H9 (cell line): ENCODE results near the gene MYH8. TPM values are rescaled to one million over a fixed set of nuclear protein-coding genes. Genes with fewer than 3 reads are reported as not detected.

Experiments used
- DNase-seq: peaks from one replicate; pipeline ENCODE4 v3.0.0-alpha.2; 2017
- H2AFZ ChIP-seq: one replicate; pipeline ENCODE4 v1.6.1; 2013; ENCODE audit warnings: mild to moderate bottlenecking, low read length, control low read depth, moderate library complexity
- H2AK5ac ChIP-seq: 2 replicates; pipeline ENCODE4 v1.6.1; 2013; ENCODE audit warnings: low read length, control low read depth, mixed read lengths; ENCODE audit not compliant: insufficient read length
- H2BK120ac ChIP-seq: one replicate; pipeline ENCODE4 v1.6.1; 2013; ENCODE audit warnings: low read depth, mild to moderate bottlenecking, low read length, control low read depth, inconsistent platforms; ENCODE audit not compliant: poor library complexity, severe bottlenecking
- H2BK12ac ChIP-seq: 2 replicates; pipeline ENCODE4 v1.6.1; 2013; ENCODE audit warnings: low read length, control low read depth, mixed read lengths, low read depth; ENCODE audit not compliant: insufficient read length
- H2BK15ac ChIP-seq: 2 replicates; pipeline ENCODE4 v1.6.1; 2013; ENCODE audit warnings: low read depth, low read length, control low read depth
- H2BK20ac ChIP-seq: one replicate; pipeline ENCODE4 v1.6.1; 2013; ENCODE audit warnings: low read depth, mild to moderate bottlenecking, low read length, control low read depth, inconsistent platforms; ENCODE audit not compliant: poor library complexity, severe bottlenecking
- H2BK5ac ChIP-seq: 2 replicates; pipeline ENCODE4 v1.6.1; 2013; ENCODE audit warnings: low read length, control low read depth, mixed read lengths; ENCODE audit not compliant: insufficient read length
- H3K14ac ChIP-seq: 2 replicates; pipeline ENCODE4 v1.6.1; 2013; ENCODE audit warnings: low read length, control low read depth; ENCODE audit not compliant: insufficient read depth
- H3K18ac ChIP-seq: 2 replicates; pipeline ENCODE4 v1.6.1; 2013; ENCODE audit warnings: low read depth, mild to moderate bottlenecking, mixed read lengths, low read length, control low read depth; ENCODE audit not compliant: insufficient read length
- H3K23ac ChIP-seq: 2 replicates; pipeline ENCODE4 v1.6.1; 2013; ENCODE audit warnings: low read length, control low read depth, mixed read lengths, low read depth; ENCODE audit not compliant: insufficient read length
- H3K23me2 ChIP-seq: 2 replicates; pipeline ENCODE4 v1.6.1; 2013; ENCODE audit warnings: low read depth, mild to moderate bottlenecking, mixed read lengths, low read length, control low read depth; ENCODE audit not compliant: insufficient read length, poor library complexity, severe bottlenecking
- H3K27ac ChIP-seq: 2 replicates; pipeline ENCODE4 v1.5.1; 2013; ENCODE audit warnings: low read length, control low read depth, mixed read lengths, low read depth; ENCODE audit not compliant: insufficient read length
- H3K27me3 ChIP-seq: 2 replicates; pipeline ENCODE4 v1.6.1; 2013; ENCODE audit warnings: low read length, control low read depth, inconsistent platforms; ENCODE audit not compliant: insufficient read depth
- H3K4ac ChIP-seq: 2 replicates; pipeline ENCODE4 v1.6.1; 2013; ENCODE audit warnings: low read depth, mild to moderate bottlenecking, control low read depth, inconsistent platforms, low read length, moderate library complexity
- H3K4me1 ChIP-seq: 2 replicates; pipeline ENCODE4 v1.6.1; 2013; ENCODE audit warnings: low read length, control low read depth, inconsistent platforms; ENCODE audit not compliant: insufficient read depth
- H3K4me2 ChIP-seq: 2 replicates; pipeline ENCODE4 v1.6.1; 2013; ENCODE audit warnings: low read length, control low read depth, mixed read lengths; ENCODE audit not compliant: insufficient read length, insufficient read depth
- H3K56ac ChIP-seq: 2 replicates; pipeline ENCODE4 v1.6.1; 2013; ENCODE audit warnings: low read depth, mild to moderate bottlenecking, mixed read lengths, low read length, control low read depth; ENCODE audit not compliant: insufficient read length
- H3K79me1 ChIP-seq: 2 replicates; pipeline ENCODE4 v1.6.1; 2013; ENCODE audit warnings: low read depth, mild to moderate bottlenecking, moderate library complexity, low read length, control low read depth, inconsistent platforms; ENCODE audit not compliant: insufficient read depth, poor library complexity, severe bottlenecking
- H3K79me2 ChIP-seq: 2 replicates; pipeline ENCODE4 v1.6.1; 2013; ENCODE audit warnings: low read length, control low read depth, inconsistent platforms; ENCODE audit not compliant: insufficient read depth
- H3K9ac ChIP-seq: 2 replicates; pipeline ENCODE4 v1.6.1; 2013; ENCODE audit warnings: low read length, control low read depth, mixed read lengths; ENCODE audit not compliant: insufficient read length; ENCODE audit errors: extremely low read depth
- H3K9me3 ChIP-seq: one replicate; pipeline ENCODE4 v1.6.1; 2013; ENCODE audit warnings: low read depth, low read length, inconsistent platforms; ENCODE audit not compliant: control insufficient read depth
- H3T11ph ChIP-seq: one replicate; pipeline ENCODE4 v1.6.1; 2013; ENCODE audit warnings: mild to moderate bottlenecking, low read length, control low read depth, inconsistent platforms
- H4K20me1 ChIP-seq: one replicate; pipeline ENCODE4 v1.6.1; 2013; ENCODE audit not compliant: control insufficient read depth, insufficient read length, insufficient read depth
- H4K5ac ChIP-seq: 2 replicates; pipeline ENCODE4 v1.6.1; 2013; ENCODE audit warnings: low read depth, mild to moderate bottlenecking, mixed read lengths, low read length, control low read depth; ENCODE audit not compliant: insufficient read length
- H4K8ac ChIP-seq: replicated peaks from 2 replicates; pipeline ENCODE4 v1.6.1; 2013; ENCODE audit warnings: low read length, control low read depth, mixed read lengths, low read depth; ENCODE audit not compliant: insufficient read length
- H4K91ac ChIP-seq: 2 replicates; pipeline ENCODE4 v1.6.1; 2013; ENCODE audit warnings: low read depth, mild to moderate bottlenecking, moderate library complexity, mixed read lengths, low read length, control low read depth; ENCODE audit not compliant: insufficient read length
- H3K27ac Mint-ChIP-seq, 3 experiments: 2 replicates in 2 of 3; 3 replicates in 1 of 3; pipeline ENCODE4 v1.8.0; 2020 to 2021; ENCODE audit warnings: mixed read lengths in 3 of 3, mild to moderate bottlenecking in 1 of 3, moderate library complexity in 1 of 3
- H3K27me3 Mint-ChIP-seq: 2 replicates; pipeline ENCODE4 v1.8.0; 2021; ENCODE audit warnings: low read depth, mild to moderate bottlenecking, moderate library complexity, mixed read lengths
- H3K36me3 Mint-ChIP-seq, 3 experiments: 2 replicates in 2 of 3; 3 replicates in 1 of 3; pipeline ENCODE4 v1.8.0; 2020 to 2021; ENCODE audit warnings: low read depth in 3 of 3, mixed read lengths in 3 of 3; ENCODE audit not compliant: insufficient read depth in 1 of 3
- H3K4me1 Mint-ChIP-seq, 2 experiments: 2 replicates each; pipeline ENCODE4 v1.8.0; 2020; ENCODE audit warnings: mixed read lengths in 2 of 2
- H3K4me3 Mint-ChIP-seq, 2 experiments: 2 replicates in 1 of 2; 3 replicates in 1 of 2; pipeline ENCODE4 v1.8.0; 2020 to 2021; ENCODE audit warnings: mild to moderate bottlenecking in 2 of 2, mixed read lengths in 2 of 2, moderate library complexity in 1 of 2
- H3K9me3 Mint-ChIP-seq, 2 experiments: 2 replicates in 1 of 2; 3 replicates in 1 of 2; pipeline ENCODE4 v1.8.0; 2020; ENCODE audit warnings: mild to moderate bottlenecking in 2 of 2, mixed read lengths in 2 of 2, moderate library complexity in 1 of 2
- CTCF ChIP-seq: fragments of 200-600 bp; sonication (generic); conservative IDR thresholded peaks from 3 replicates; pipeline ENCODE4 v1.8.0; 2021; ENCODE audit warnings: antibody characterized with exemption, mild to moderate bottlenecking
- WGBS: extraction: QIAGEN DNeasy Blood & Tissue Kit; methylation state at CpG from one replicate; pipeline ENCODE4 v1.1.7; 2013; ENCODE audit warnings: missing lambda C conversion rate, low lambda C conversion rate, mixed read lengths; ENCODE audit not compliant: insufficient read length; ENCODE audit errors: extremely low coverage; 5-methylcytosine and 5-hydroxymethylcytosine counted together
- total RNA-seq: library from RNA; stranded (reverse); gene quantifications from 2 replicates; pipeline ENCODE4 v1.2.1, GENCODE V29; 2021

MYH8 gene
- total RNA-seq, 1 experiment from 2014 or later: not detected

GRCh38 chr17:10421211-10421610, 539 bp downstream of the MYH8 start:
- H3K56ac ChIP-seq: no peak overlapping the region
- H3K27ac ChIP-seq: no peak overlapping the region
- no peak overlapping the region for H3K4ac ChIP-seq
- Mint-ChIP-seq H3K4me1 (peaks cover 20 to 22% of the 10 kb centered on the region in 2 experiments), H3K36me3 (no peaks in the 10 kb centered on the region), H3K4me3 (no peak overlapping the region), H3K9me3 (no peaks in the 10 kb centered on the region), H3K27me3 (no peaks in the 10 kb centered on the region; the same call in 1 of the 2 replicates), H3K27ac (no peak overlapping the region)
- no peak overlapping the region for H3K14ac ChIP-seq
- H3K4me1 ChIP-seq: peaks cover 3% of the 10 kb centered on the region
- no peak overlapping the region for H4K8ac ChIP-seq
- H2BK5ac ChIP-seq: no peak overlapping the region
- H2BK20ac ChIP-seq: no peak overlapping the region
- no peak overlapping the region for H2AFZ ChIP-seq
- H4K91ac ChIP-seq: no peak overlapping the region
- no peak overlapping the region for H4K5ac ChIP-seq
- no peak for DNase-seq
- no peaks in the 10 kb centered on the region for H3K27me3 ChIP-seq
- H2AK5ac ChIP-seq: no peak overlapping the region
- H3K4me2 ChIP-seq: no peak overlapping the region
- no peaks in the 10 kb centered on the region for H4K20me1 ChIP-seq
- H3T11ph ChIP-seq: no peak overlapping the region
- no CpG with 5 or more reads among the region's 2 CpGs for WGBS
- H3K23me2 ChIP-seq: no peaks in the 10 kb centered on the region
- no peaks in the 10 kb centered on the region for H3K79me1 ChIP-seq
- no peak overlapping the region for H2BK120ac ChIP-seq
- no peaks in the 10 kb centered on the region for H3K79me2 ChIP-seq
- H3K23ac ChIP-seq: no peak overlapping the region
- H3K9ac ChIP-seq: no peak overlapping the region
- no peak for TF ChIP-seq CTCF
- no peak overlapping the region for H2BK15ac ChIP-seq
- no peak overlapping the region for H3K18ac ChIP-seq
- no peaks in the 10 kb centered on the region for H3K9me3 ChIP-seq
- H2BK12ac ChIP-seq: no peak overlapping the region
